HL-60 (cell line): ENCODE measurements around the gene RIBC1.

Experiments
- DNase-seq, 2 experiments: peaks; one replicate each; pipeline ENCODE4 v3.0.0-alpha.2; 2010 to 2020; ENCODE audit warnings: low read depth in 1 of 2, low spot score in 1 of 2
- H3K27ac ChIP-seq: fragments of 250-450 bp; sonication (Bioruptor Pico); replicated peaks from 2 replicates; pipeline ENCODE4 v1.5.1; 2020; ENCODE audit warnings: mild to moderate bottlenecking, moderate library complexity
- H3K27me3 ChIP-seq: fragments of 250-450 bp; sonication (Bioruptor Pico); 2 replicates; pipeline ENCODE4 v1.5.1; 2021; ENCODE audit warnings: mild to moderate bottlenecking, moderate library complexity; ENCODE audit not compliant: insufficient read depth, poor library complexity, severe bottlenecking
- H3K4me3 ChIP-seq: replicated peaks from 2 replicates; pipeline ENCODE4 v1.5.1; 2011; ENCODE audit warnings: mild to moderate bottlenecking, control low read depth, low read length; ENCODE audit not compliant: insufficient read depth
- CTCF ChIP-seq: IDR thresholded peaks from one replicate; pipeline ENCODE4 v1.5.1; 2011; ENCODE audit warnings: low read length, control low read depth, inconsistent platforms; ENCODE audit not compliant: insufficient read depth
- GABPA ChIP-seq: IDR thresholded peaks from 2 replicates; pipeline ENCODE4 v1.6.1; 2012; ENCODE audit warnings: low read depth
- POLR2AphosphoS5 ChIP-seq: IDR thresholded peaks from 2 replicates; pipeline ENCODE4 v1.6.1; 2012; ENCODE audit warnings: low read depth
- REST ChIP-seq: IDR thresholded peaks from 2 replicates; pipeline ENCODE4 v1.6.1; 2012; ENCODE audit warnings: low read depth; ENCODE audit not compliant: insufficient replicate concordance
- SPI1 ChIP-seq: IDR thresholded peaks from 2 replicates; pipeline ENCODE4 v1.6.1; 2012; ENCODE audit warnings: low read depth, mild to moderate bottlenecking, borderline replicate concordance

The RIBC1 gene

GRCh38 chrX:53421125-53421524 is 1.5 kb upstream of the RIBC1 start:
- Histone ChIP-seq H3K4me3 (peak overlapping the region; percentile 57), H3K27ac (peak overlapping the region; percentile 98), H3K27me3 (no peaks in the 10 kb centered on the region)

GRCh38 chrX:53421772-53422085 is 944 bp upstream of the RIBC1 start:
- DNase-seq, result no peak
- peak overlapping the region; percentile 98 for H3K27ac ChIP-seq
- H3K4me3 ChIP-seq, result peak overlapping the region; percentile 57
- TF ChIP-seq SPI1, result no peak
- TF ChIP-seq CTCF, result no peak
- TF ChIP-seq REST, result no peak
- TF ChIP-seq POLR2AphosphoS5, result no peak
- TF ChIP-seq GABPA, result no peak
- H3K27me3 ChIP-seq, result no peaks in the 10 kb centered on the region

More at GRCh38 chrX:53421125-53421524, 1.5 kb upstream of the RIBC1 start:
- TF ChIP-seq POLR2AphosphoS5 (no peak), SPI1 (no peak), REST (no peak), GABPA (no peak), CTCF (no peak)
- no peak for DNase-seq

GRCh38 chrX:53422086-53422860 is 400 bp upstream of the RIBC1 start, which contains the start of gene SMC1A:
SMC1A (minus strand) TSS chrX:53422654; CDS start chrX:53422600, 54 bp downstream.
- Histone ChIP-seq H3K27me3 (no peaks in the 10 kb centered on the region), H3K4me3 (peak within 1 kb of the TSS; percentile 57), H3K27ac (peak within 1 kb of the TSS; percentile 98)
- TF ChIP-seq GABPA, result no peak
- TF ChIP-seq CTCF, result no peak
- peak; percentile 58 for TF ChIP-seq REST
- peak; percentile 82 for TF ChIP-seq POLR2AphosphoS5
- no peak for TF ChIP-seq SPI1
- DNase-seq, result peak; percentile 91 to 99
